Measurements from ENCODE around the gene PRKAG2.

The PRKAG2 gene

GRCh38 chr7:151738925-151739324, 138.0 kb downstream of the PRKAG2 start:
- no peak for TF ChIP-seq CTCF (IDR thresholded peaks at IDR 0.05; ENCODE audit: insufficient read depth, low read depth, low read length, missing control alignments)
- no peak overlapping the region for H3K4me3 ChIP-seq (ENCODE audit: low read depth, low read length)
- no peak for DNase-seq (ENCODE audit: low read depth)

- DNase-seq (ENCODE audit: low read depth): no peak
- TF ChIP-seq CTCF (IDR thresholded peaks at IDR 0.05; ENCODE audit: insufficient read depth, low read depth, low read length, missing control alignments): no peak
- no peak overlapping the region for H3K4me3 ChIP-seq (ENCODE audit: low read depth, low read length)
These were observed 140.5 kb downstream of the PRKAG2 start for GRCh38 chr7:151736403-151736909.

GRCh38 chr7:151735851-151736402, 141.0 kb downstream of the PRKAG2 start:
- no peak for TF ChIP-seq CTCF (IDR thresholded peaks at IDR 0.05; ENCODE audit: insufficient read depth, low read depth, low read length, missing control alignments)
- no peak for DNase-seq (ENCODE audit: low read depth)
- H3K4me3 ChIP-seq (ENCODE audit: low read depth, low read length): no peak overlapping the region

- no peak for TF ChIP-seq CTCF (IDR thresholded peaks at IDR 0.05; ENCODE audit: insufficient read depth, low read depth, low read length, missing control alignments)
- no peak for DNase-seq (ENCODE audit: low read depth)
- H3K4me3 ChIP-seq (ENCODE audit: low read depth, low read length): no peak overlapping the region
These were observed 141.6 kb downstream of the PRKAG2 start for GRCh38 chr7:151735186-151735850.

- no peak for DNase-seq (ENCODE audit: low read depth)
- no peak for TF ChIP-seq CTCF (IDR thresholded peaks at IDR 0.05; ENCODE audit: insufficient read depth, low read depth, low read length, missing control alignments)
- no peak overlapping the region for H3K4me3 ChIP-seq (ENCODE audit: low read depth, low read length)
These were observed 143.9 kb downstream of the PRKAG2 start for GRCh38 chr7:151732834-151733592.

- no peak for DNase-seq (ENCODE audit: low read depth)
- no peak overlapping the region for H3K4me3 ChIP-seq (ENCODE audit: low read depth, low read length)
- no peak for TF ChIP-seq CTCF (IDR thresholded peaks at IDR 0.05; ENCODE audit: insufficient read depth, low read depth, low read length, missing control alignments)
These were observed 144.6 kb downstream of the PRKAG2 start for GRCh38 chr7:151732292-151732691.
